ENCODE measurements around the gene SHROOM2.

DNA sequence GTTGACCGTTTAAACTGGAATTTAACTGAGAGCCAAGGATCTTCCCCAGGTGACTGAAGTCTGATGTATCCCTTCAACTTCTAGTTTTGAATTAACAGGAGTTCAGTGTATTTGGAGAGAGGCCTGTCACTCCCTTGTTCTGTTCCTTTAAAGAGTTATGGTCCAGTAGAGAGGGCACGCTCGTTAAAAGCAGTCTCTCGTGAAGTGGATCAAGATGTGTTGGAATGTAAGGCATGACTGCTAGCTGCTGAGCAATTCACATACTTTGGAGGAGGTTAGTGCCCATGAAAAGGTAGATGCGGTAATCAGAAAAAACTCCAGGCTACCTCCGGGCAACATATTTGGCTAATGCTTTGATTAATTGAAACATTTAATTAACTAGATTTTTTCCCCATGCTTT lies 65.7 kb downstream of the SHROOM2 start:
- TF ChIP-seq, protein P1, sequence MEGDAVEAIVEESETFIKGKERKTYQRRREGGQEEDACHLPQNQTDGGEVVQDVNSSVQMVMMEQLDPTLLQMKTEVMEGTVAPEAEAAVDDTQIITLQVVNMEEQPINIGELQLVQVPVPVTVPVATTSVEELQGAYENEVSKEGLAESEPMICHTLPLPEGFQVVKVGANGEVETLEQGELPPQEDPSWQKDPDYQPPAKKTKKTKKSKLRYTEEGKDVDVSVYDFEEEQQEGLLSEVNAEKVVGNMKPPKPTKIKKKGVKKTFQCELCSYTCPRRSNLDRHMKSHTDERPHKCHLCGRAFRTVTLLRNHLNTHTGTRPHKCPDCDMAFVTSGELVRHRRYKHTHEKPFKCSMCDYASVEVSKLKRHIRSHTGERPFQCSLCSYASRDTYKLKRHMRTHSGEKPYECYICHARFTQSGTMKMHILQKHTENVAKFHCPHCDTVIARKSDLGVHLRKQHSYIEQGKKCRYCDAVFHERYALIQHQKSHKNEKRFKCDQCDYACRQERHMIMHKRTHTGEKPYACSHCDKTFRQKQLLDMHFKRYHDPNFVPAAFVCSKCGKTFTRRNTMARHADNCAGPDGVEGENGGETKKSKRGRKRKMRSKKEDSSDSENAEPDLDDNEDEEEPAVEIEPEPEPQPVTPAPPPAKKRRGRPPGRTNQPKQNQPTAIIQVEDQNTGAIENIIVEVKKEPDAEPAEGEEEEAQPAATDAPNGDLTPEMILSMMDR (IDR thresholded peaks at IDR 0.05), result no peak
- no peak for TF ChIP-seq EP300 (IDR thresholded peaks at IDR 0.05)

All from gastroesophageal sphincter (tissue), 3 donors.